Measurements from ENCODE around the gene PDK3.

The PDK3 gene

GRCh38 chrX:24508375-24508774 lies 43.3 kb downstream of the PDK3 start:
- DNase-seq (ENCODE audit: extremely low spot score): no peak
- POLR2A ChIA-PET: no interaction called here
- CTCF ChIA-PET: no interaction called here
- no peak for TF ChIP-seq ELF4 (IDR thresholded peaks at IDR 0.05)

GRCh38 chrX:24513416-24513815 lies 48.3 kb downstream of the PDK3 start:
- DNase-seq (ENCODE audit: extremely low spot score): no peak
- CTCF ChIA-PET: no interaction called here
- no peak for TF ChIP-seq SUZ12 (IDR thresholded peaks at IDR 0.05)
- TF ChIP-seq CTBP1 (IDR thresholded peaks at IDR 0.05; ENCODE audit: borderline replicate concordance): no peak
- TF ChIP-seq FOXK2 (IDR thresholded peaks at IDR 0.05): no peak
- TF ChIP-seq HDGF (IDR thresholded peaks at IDR 0.05; ENCODE audit: borderline replicate concordance): no peak
- no peak for TF ChIP-seq ARNT (IDR thresholded peaks at IDR 0.05)
- TF ChIP-seq BHLHE40 (IDR thresholded peaks at IDR 0.05; ENCODE audit: borderline replicate concordance): no peak
- POLR2A ChIA-PET: no interaction called here

GRCh38 chrX:24515447-24515846 lies 50.4 kb downstream of the PDK3 start:
- TF ChIP-seq NFRKB (IDR thresholded peaks at IDR 0.05) (no peak), FOXM1 (IDR thresholded peaks at IDR 0.05; ENCODE audit: borderline replicate concordance) (no peak), SP1 (IDR thresholded peaks at IDR 0.05) (no peak), SUZ12 (IDR thresholded peaks at IDR 0.05) (no peak), FOXK2 (IDR thresholded peaks at IDR 0.05) (no peak), ELF4 (IDR thresholded peaks at IDR 0.05) (no peak), BHLHE40 (IDR thresholded peaks at IDR 0.05; ENCODE audit: borderline replicate concordance) (no peak), ZNF384 (IDR thresholded peaks at IDR 0.05) (no peak), ARNT (IDR thresholded peaks at IDR 0.05) (no peak), FOXA1 (IDR thresholded peaks at IDR 0.05) (no peak), L3MBTL2 (conservative IDR thresholded peaks at IDR 0.05) (no peak), LEF1 (IDR thresholded peaks at IDR 0.05; ENCODE audit: borderline replicate concordance) (no peak), TARDBP (IDR thresholded peaks at IDR 0.05) (no peak), CTBP1 (IDR thresholded peaks at IDR 0.05; ENCODE audit: borderline replicate concordance) (no peak), HDGF (IDR thresholded peaks at IDR 0.05; ENCODE audit: borderline replicate concordance) (no peak)
- ChIA-PET POLR2A (no interaction called here), CTCF (no interaction called here)
- no peak for DNase-seq (ENCODE audit: extremely low spot score)

GRCh38 chrX:24520472-24520871 lies 55.4 kb downstream of the PDK3 start:
- TF ChIP-seq L3MBTL2 (conservative IDR thresholded peaks at IDR 0.05): no peak
- TF ChIP-seq BHLHE40 (IDR thresholded peaks at IDR 0.05; ENCODE audit: borderline replicate concordance): no peak
- TF ChIP-seq ELF4 (IDR thresholded peaks at IDR 0.05): no peak
- no peak for TF ChIP-seq CTBP1 (IDR thresholded peaks at IDR 0.05; ENCODE audit: borderline replicate concordance)
- TF ChIP-seq TARDBP (IDR thresholded peaks at IDR 0.05): no peak
- TF ChIP-seq HDGF (IDR thresholded peaks at IDR 0.05; ENCODE audit: borderline replicate concordance): no peak
- TF ChIP-seq NFRKB (IDR thresholded peaks at IDR 0.05): no peak
- no peak for TF ChIP-seq ARNT (IDR thresholded peaks at IDR 0.05)
- no peak for TF ChIP-seq LEF1 (IDR thresholded peaks at IDR 0.05; ENCODE audit: borderline replicate concordance)
- no peak for TF ChIP-seq FOXK2 (IDR thresholded peaks at IDR 0.05)
- no peak for TF ChIP-seq PKNOX1 (IDR thresholded peaks at IDR 0.05)
- no peak for TF ChIP-seq FOXM1 (IDR thresholded peaks at IDR 0.05; ENCODE audit: borderline replicate concordance)
- TF ChIP-seq SUZ12 (IDR thresholded peaks at IDR 0.05): no peak
- TF ChIP-seq FOXA1 (IDR thresholded peaks at IDR 0.05): no peak
- no peak for TF ChIP-seq ZNF384 (IDR thresholded peaks at IDR 0.05)
- TF ChIP-seq SP1 (IDR thresholded peaks at IDR 0.05): no peak
- POLR2A ChIA-PET: no interaction called here

GRCh38 chrX:24525455-24525854 lies 60.4 kb downstream of the PDK3 start:
- no peak for DNase-seq (ENCODE audit: extremely low spot score)
- ChIA-PET CTCF (no interaction called here), POLR2A (no interaction called here)
- TF ChIP-seq HDGF (IDR thresholded peaks at IDR 0.05; ENCODE audit: borderline replicate concordance) (no peak), ELF4 (IDR thresholded peaks at IDR 0.05) (no peak), ARNT (IDR thresholded peaks at IDR 0.05) (no peak), SUZ12 (IDR thresholded peaks at IDR 0.05) (no peak), FOXM1 (IDR thresholded peaks at IDR 0.05; ENCODE audit: borderline replicate concordance) (no peak), NFRKB (IDR thresholded peaks at IDR 0.05) (no peak), PKNOX1 (IDR thresholded peaks at IDR 0.05) (no peak), LEF1 (IDR thresholded peaks at IDR 0.05; ENCODE audit: borderline replicate concordance) (no peak), FOXA1 (IDR thresholded peaks at IDR 0.05) (no peak)

More at GRCh38 chrX:24520472-24520871, 55.4 kb downstream of the PDK3 start:
- CTCF ChIA-PET: interaction anchor here (0.7 kb wide), 1 partner anchor 132 kb away, joined by 5 read pairs; no protein-coding TSS in a partner anchor
- no peak for DNase-seq (ENCODE audit: extremely low spot score)

- no peak for DNase-seq (ENCODE audit: extremely low spot score)
- TF ChIP-seq L3MBTL2 (conservative IDR thresholded peaks at IDR 0.05) (no peak), HDGF (IDR thresholded peaks at IDR 0.05; ENCODE audit: borderline replicate concordance) (no peak)
- ChIA-PET POLR2A (no interaction called here), CTCF (no interaction called here)
Measured at GRCh38 chrX:24526616-24527015, 61.5 kb downstream of the PDK3 start.

- ChIA-PET POLR2A (no interaction called here), CTCF (no interaction called here)
- DNase-seq (ENCODE audit: extremely low spot score): no peak
- no peak for TF ChIP-seq TARDBP (IDR thresholded peaks at IDR 0.05)
- TF ChIP-seq LEF1 (IDR thresholded peaks at IDR 0.05; ENCODE audit: borderline replicate concordance): no peak
- no peak for TF ChIP-seq FOXM1 (IDR thresholded peaks at IDR 0.05; ENCODE audit: borderline replicate concordance)
- TF ChIP-seq HDGF (IDR thresholded peaks at IDR 0.05; ENCODE audit: borderline replicate concordance): no peak
- no peak for TF ChIP-seq FOXA1 (IDR thresholded peaks at IDR 0.05)
- TF ChIP-seq L3MBTL2 (conservative IDR thresholded peaks at IDR 0.05): no peak
- no peak for TF ChIP-seq NFRKB (IDR thresholded peaks at IDR 0.05)
Measured at GRCh38 chrX:24528605-24529004, 63.5 kb downstream of the PDK3 start.

- no peak for TF ChIP-seq FOXA1 (IDR thresholded peaks at IDR 0.05)
- TF ChIP-seq PKNOX1 (IDR thresholded peaks at IDR 0.05): no peak
- DNase-seq (ENCODE audit: extremely low spot score): no peak
- ChIA-PET CTCF (no interaction called here), POLR2A (no interaction called here)
Measured at GRCh38 chrX:24536551-24536950, 71.5 kb downstream of the PDK3 start.

All from HEK293T (cell line).